IPS-NIHi7 (cell line): ENCODE results near the gene ACCSL.
A peak's percentile ranks its signal among the peaks of the same experiment; 100 is the strongest.

Experiments used
- DNase-seq: peaks from one replicate; pipeline ENCODE4 v3.0.0; 2012; ENCODE audit warnings: mixed read lengths; ENCODE audit errors: extremely low spot score

ACCSL gene

DNA sequence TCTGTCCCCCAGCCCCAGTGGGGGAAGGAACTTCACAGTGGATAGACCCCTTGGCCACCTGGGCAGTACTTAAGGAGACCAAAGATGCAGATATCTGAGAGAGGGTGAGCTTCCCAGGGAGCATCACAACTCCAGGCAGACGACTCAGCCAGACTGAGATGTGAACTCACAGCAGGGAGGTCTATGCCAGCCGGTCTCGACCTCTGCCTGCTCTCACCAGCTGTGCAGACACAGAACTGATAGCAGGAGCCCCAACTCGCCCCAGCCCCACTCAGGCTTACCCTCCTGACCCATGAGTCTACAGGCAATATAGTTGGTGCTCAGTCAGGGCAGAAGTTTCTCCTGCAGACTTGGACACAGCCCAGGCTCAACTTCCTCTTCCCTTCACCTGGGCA, 29.7 kb upstream of the ACCSL start:
- no peak for DNase-seq

DNA sequence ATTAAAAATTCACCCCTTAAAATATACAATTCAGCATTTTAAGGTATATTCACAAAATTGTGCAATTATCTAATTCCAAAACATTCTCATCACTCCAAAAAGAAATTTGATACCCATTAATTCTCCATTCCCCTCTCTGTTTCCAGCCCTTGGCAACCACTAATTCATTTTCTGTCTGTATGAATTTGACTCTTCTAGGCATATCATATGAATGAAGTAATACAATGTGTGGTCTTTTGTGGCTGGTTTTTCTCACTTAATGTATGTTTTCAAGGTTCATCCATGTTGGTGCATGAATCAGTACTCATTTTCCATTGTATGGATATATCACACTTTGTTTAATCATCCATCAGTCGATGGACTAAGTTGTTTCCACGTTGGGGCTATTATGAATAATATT, 29.0 kb upstream of the ACCSL start:
- no peak for DNase-seq

DNA sequence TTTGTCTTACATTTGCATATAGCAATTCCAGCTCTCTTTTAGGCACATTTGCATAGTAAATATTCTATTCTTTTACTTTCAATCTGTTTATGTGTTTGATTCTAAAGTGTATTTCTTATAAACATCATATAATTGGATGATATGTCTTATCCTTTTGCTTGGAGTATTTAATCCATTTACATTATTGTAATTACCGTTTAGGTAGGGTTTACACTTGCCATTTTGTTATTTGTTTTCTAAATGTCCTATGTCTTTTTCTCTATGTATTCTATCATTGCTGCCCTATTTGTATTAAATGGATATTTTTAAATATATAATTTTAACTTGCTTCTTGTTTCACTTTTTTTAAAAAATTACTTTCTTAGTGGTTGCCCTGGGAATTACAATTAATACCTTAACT, 22.8 kb upstream of the ACCSL start:
- DNase-seq, result no peak

DNA sequence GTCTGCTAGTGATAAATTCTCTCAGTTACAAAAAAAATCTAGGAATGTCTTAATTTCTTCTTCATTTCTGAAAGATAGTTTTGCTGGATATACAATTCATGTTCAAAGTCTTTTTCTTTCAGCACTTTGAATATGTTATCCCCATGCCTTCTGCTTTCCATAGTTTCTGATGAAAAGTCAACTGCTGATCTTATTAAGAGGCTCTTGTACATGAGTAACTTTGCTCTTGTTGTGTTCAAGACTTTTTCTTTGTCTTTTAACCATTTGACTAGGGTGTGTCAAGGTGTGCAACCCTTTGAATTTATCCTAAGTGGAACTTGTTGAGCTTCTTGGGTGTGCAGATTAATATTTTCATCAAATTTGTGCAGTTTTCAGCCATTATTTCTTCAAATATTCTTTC, 22.1 kb upstream of the ACCSL start:
- DNase-seq, result no peak

DNA sequence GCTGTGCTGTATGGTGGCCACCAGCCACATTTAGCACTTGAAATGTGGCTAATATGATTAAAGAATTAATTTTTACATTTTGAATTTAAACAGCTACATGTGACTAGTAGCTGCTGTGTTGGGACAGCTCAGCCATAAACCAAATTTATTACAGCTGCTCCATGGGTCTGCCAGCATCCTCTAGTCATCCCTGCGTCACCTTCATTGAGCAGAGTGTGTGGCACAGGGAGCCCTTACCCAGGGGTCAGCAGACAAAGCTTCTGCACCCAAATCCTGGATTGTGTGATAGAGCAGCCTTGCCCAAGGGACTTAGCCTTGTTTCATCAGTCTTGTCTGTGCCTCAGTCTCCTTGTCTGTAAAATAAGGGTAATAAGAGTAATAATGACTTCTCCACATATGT, 19.4 kb upstream of the ACCSL start:
- DNase-seq, result no peak

DNA sequence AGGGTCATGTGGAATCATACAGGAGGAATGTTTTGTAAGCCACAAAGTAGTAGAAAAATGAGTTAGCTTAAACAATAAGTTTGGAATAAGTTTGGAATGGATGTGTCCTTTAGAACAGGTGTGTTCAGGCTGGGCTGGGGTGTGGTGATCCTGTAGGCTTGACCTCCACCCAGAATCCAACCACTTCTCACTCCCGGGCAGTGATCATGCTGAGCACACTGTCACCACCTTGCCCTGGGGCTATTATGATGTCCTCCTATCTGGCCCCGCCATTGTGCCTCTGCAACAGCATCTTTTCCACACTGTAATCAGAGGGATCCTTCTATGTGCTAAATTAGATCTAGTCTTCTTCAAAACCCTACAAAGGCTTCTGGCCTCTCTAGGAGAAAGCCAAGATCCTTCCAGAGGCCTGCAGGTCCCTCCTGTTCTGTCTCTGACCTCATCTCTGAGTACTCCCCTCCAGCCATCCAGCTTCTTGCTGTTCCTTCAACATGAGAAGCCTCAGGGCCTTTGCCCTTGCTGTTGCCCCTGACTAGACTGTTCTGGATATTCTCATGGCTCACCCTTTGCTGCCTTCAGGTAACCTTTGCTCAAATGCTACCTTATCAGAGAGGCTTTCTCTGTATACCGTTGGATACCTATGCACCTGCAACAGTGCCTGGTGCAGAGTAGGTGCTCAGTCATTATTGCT, 18.8 kb upstream of the ACCSL start:
- DNase-seq, result no peak

DNA sequence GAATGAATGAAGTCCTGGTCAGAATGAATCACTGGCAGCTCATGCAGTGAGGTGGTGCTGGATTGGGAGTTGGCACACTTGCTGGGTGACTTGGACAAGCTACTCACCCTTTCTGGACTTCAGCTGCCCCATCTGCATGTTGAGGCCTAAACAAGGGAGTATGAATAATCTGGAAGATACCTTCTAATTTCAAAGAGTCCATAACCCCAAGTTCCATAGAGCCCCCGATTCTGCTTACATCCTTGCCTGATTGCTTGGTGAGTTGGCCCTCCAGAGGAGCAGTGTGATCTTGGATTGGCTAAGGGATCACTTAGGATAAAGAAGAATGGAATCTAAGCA, 18.3 kb upstream of the ACCSL start:
- no peak for DNase-seq

DNA sequence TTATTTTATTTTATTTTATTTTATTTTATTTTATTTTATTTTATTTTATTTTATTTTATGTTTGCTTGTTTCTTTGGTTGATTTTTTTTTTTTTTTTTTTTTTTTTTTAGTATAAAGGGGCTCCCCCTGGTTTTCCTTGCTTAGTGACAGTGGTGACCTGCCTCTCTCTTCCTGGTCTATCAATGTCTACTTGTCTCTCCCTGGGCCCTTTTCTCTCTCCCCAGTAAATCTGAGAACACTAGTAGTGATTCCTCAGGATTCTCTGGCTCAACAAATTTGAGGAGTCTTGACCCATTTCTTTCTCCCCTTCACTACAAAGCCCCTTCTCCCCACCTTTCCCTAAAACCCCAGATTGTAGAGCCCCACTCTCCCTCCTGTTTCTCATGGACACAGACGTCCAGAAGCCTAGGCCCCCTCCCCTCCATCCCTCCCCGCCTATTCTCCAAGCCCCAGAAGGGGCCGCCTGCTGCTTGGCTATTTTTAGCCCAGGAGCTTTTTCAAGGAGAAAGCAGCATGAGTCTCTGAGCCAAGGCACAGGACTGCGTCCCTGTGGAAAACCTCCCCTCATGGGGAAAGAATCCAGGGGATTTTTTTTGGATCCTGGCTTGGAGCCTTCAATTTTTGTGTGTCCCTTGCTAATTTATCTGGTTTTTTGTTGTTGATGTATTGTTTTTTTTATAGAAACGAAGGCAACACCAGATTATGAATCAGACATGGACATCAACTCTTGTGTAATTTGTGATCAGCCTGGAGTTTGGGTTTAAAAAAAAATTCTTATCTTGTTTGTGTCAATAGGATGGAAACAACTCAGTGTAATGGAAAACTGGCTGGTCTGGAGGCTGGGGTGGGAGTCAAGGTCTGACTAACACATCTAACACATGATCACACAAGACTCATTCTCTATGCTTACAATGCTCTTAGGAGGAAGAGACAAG, 17.5 kb upstream of the ACCSL start:
- peak; percentile 68 for DNase-seq

DNA sequence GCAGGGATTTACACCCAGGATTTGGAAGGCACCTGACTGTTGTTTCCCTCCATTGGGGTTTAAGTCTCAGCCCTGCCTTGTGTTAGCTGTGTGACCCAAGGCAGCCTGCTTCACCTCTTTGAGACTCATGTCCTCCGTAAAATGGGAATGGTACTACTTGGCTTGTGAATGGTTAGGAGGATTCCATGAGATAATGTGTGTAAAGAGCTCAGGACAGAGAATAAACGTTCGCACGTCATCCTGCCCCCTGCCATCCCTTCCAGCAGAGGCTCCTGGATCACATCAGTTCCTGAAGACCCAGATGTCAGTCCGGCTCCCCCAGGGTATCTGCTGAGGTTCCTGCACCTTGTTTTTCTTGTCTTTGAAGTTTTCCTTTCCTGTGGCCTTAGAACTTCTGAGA, 16.8 kb upstream of the ACCSL start:
- no peak for DNase-seq

DNA sequence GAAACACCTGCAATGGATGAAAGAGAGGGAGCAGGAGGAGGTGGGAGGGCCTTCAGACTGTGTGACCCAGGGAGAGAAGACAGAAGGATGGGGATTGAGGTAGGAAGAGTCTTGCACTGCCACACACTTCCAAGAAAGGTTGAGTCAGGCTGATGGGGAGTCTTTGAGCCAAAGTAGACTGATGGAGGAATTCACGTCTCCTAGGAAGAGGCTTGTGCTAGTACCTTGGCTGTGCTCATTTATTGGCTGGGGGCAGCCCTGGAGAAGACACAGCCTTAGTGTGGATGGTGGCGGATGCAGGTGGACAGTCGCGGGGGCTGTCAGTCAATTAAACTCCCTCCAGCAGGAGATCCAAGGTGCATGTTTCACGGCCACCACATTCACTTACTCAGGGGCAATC, 16.2 kb upstream of the ACCSL start:
- DNase-seq, result no peak

DNA sequence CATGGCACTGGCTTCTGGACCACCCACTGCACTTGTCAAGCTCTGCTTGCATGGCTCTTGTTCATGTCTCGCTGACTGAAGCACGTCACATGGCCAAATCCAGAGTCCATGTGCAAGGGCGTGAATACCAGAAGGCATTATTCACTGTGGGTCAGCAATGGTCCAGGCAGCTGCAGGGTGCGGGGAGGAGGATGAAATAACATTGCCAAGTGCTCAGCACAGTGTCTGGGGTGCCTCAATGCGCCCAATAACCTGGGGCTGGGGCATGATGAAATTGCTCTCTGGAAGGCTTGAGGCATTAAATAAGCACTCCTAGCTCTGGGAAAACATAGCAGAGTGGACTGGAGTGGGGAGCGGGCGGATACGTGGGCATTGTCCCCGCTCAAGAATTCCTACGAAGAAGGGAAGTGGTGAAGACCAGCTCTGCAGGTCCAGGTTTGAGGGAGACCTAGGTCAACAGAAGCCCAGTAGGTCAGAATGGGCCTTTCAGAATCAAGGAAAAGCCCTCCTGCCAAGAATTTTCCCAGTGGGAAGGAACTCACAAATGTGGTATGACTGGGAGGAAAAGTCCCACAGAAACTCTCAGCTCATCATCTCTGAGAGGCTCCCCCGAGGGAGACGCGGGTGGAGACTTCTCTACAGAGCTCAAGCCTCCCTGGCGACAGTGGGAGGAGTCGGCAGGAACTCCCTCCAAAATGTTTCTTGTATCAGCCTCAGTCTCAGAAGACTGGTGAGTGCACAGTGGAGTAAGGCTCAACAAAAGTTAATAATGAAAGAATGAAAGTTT, 15.3 kb upstream of the ACCSL start:
- DNase-seq, result no peak

DNA sequence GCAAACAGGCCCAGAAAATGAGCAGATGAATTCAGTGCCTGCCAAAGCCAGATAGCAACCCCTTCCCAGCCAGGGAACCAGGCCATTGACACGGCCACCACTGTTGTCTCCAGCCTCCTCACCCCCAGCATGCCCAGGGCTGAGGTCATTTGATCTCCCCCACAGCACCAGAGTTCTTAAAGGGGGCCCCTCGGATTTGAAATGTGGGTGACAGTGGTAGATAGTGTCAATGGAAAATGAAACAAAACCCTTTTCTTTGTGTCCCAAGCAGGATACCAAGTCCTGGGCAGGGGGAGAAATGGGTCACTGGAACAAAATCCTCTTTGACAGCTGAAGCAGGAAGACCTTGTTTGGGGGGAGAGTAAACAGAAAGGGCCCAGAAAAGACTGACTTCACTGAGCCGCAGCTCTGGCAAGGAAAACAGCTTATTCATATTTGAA, 14.3 kb upstream of the ACCSL start:
- no peak for DNase-seq

DNA sequence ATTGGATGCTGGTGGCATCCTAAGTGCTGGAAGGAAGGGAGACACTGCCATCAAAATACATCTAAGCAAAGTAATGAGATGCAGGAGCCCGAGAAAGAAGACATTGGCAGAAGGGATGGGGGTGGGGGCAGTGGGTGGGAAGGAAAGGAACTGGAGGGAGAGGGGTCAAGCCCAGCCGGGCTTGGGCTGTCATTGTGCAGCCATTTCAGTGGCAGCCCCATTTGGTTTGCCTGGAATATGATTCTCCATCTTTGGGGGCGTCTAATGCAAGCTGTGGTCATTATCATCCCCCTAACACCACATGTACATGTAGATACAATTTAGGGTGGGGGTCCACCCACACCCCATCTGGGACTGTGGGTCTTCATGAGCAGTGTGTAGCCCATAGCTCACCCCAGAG, 13.9 kb upstream of the ACCSL start:
- DNase-seq, result no peak

DNA sequence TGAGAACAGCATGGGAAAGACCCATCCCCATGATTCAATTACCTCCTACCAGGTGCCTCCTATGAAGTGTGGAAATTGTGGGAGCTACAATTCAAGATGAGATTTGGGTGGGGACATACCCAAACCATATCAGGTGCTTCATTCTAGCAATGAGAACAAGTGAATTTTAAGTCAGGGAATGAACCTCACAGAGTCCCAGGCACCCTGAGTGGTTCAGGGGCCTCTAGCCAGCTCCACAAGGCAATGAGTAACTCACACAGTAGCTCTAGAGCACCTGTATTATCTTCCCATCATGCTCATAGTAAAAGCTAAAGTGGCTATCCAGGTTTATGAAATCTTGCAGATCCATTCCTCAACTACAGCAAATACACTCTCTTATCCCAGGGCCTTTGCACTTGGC, 13.1 kb upstream of the ACCSL start:
- no peak for DNase-seq

DNA sequence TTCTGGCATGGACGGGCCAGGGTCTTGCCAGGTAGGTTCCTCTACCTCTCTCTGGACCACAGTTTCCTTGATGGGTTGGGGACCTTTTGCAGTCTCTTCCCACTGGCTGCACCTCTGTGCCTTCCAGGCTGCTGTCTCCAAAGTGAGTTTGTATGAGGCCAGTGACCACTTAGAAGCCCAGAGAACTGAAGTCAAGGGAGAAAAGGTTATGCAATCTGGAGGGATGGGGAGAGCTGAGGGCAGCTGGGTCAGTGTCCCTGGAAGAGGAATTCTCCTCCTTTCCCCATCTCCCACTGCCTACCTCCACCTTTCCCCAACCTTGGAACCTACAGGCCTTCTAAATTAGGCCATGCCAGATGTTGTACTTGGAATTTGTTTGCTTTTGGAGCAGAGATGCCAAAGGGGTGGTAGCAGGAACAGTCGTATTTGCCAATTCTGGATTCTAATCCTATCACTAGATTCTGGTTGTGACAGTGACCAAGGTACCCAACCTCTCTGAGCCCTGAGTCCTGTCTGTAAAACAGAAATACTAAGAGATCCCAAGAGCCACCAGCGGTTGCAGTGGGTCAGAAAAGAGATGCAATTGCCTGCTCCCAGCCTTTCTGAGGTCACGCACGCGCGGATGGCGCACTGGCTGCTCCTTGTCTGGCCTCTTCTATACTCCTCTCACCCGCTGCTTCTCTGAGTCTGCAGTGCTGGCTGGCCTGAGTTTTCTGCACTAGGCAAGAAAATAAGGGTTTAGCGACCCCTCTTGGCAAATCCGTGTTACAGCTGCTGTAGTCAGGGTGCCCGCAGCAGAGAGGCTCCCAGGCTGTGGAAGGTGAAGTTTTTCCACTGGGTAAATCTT, 10.7 kb upstream of the ACCSL start:
- peak; percentile 90 for DNase-seq

DNA sequence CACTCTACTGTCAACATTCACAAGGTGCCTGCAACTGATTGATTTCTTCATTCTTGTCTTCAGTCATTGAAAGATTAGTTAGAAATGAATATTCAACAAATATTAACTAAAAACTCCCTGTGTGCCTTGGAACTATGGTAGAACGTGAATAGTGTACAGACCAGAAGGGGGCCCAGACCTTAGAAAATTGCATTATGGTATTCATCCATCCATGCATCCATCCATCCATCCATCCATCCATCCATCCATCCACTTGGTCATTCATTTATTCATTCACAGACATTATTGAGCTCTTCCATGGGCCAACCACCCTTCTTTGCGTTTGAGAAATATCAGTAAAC, 10.2 kb upstream of the ACCSL start:
- DNase-seq, result no peak

DNA sequence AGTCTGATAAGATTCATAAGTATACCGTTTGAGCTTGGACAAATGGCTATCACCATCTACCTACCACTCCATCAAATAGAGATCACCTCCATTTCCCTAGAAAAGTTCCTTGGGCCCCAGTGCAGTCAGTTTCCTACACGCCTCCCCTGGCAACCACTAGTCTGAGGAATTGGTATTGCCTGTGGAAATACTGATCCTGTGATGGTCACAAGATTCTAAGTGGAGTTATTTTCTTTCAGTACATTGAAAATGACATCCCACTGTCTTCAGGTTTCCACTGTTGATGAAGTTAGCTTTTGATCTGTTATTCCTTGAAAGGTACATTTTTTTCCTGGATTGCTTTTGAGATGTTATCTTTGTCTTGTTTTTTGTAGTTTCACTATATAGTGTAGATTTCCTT, 4.6 kb upstream of the ACCSL start:
- no peak for DNase-seq

DNA sequence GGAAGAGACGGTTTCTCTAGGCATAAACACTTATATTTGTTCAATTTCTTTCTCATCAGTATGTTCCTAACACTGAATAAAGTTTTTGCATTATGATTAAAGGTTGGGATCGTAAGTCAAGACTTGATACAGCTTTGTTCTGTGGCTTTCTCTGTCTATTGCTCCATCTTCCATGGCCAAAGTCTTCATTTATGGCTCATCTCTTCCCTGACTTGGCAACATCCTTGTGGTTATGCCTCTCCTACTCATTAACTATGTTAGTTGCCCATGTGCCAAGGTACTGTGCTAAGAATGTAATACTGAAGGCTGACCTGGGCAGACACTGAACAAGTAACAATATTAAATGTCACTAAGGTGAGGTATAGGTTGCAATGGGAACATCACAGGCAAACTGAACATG, 1.6 kb upstream of the ACCSL start:
- DNase-seq, result no peak

DNA sequence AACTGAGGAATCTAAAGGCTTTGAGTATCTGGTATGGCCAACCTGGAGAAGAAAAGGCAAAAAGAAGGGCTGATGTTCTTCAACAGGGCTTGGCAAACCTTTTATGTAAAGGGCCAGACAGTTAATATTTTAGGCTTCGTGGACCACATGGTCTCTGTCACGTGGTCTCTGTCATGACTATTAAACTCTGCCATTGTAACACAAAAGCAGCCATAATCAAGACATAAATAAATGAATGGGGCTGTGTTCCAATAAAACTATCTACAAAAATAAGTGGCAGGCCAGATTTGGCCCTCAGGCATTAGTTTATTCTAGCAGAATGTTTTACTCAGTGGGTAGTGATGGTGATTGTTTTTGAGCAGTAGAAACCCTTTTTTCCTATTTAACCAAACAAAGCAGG, 483 bp upstream of the ACCSL start:
- DNase-seq, result no peak

DNA sequence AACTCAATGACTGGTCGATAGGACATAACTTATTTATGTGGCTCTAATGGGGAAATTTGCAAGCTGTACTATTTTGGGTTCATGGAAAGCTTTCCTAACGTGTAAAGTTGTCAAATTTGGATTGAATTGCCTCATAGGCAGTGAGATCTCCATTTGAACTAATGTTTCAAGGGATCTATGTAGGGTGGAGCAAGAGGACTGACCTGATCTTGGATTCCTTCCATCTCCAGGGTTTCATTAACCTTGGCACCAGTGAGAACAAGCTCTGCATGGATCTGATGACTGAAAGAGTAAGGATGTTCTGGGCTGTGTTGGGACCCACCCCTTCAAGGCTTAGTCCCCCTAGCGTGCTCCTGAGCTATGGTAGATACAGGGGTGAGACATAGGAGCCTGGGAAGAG, 2.1 kb downstream of the ACCSL start:
- DNase-seq, result no peak

DNA sequence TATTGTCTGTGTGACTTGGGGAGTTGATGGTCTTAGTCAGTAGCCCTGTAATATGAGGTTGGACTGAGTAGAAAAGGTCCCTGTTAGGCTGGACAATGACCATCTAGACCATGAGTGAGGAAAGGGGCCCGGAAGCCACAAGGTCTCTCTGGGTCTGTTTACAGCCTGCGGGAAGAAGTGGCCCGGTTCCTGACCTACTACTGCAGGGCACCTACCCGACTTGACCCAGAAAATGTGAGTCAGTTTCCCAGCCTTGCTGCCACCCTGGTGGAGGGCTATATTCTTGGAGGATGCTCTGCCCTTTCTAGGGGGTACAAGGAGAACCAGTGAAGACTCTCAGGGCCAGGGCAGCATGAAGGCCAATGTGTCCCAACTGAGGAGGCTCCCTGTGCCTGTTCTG, 3.4 kb downstream of the ACCSL start:
- no peak for DNase-seq

DNA sequence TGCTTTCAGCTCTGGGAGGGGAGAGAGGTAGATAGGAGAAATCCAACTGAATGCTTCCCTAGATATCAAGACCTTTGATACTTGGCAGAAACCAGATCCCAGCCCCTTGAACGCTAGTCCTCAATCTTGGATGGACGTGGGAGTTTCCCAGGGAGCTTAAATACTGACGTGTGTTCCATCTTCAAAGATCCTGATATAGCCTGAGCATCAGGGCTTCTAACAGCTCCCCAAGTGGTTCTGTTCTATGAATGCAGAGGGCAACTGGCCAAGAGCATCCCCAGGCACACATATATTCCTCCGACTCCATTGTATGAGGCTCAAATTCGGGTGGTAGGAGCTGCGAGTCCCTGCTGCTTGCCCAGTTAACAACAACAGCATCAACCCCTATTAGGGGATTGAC, 9.6 kb downstream of the ACCSL start:
- DNase-seq, result no peak
